ENCODE measurements around the gene SRSF9.

- no peak for TF ChIP-seq CTCF (IDR thresholded peaks at IDR 0.05)
- no peak for TF ChIP-seq POLR2A (IDR thresholded peaks at IDR 0.05)
Observed at GRCh38 chr12:120473807-120474615, 4.5 kb upstream of the SRSF9 start.

All from uterus (tissue), 2 donors.